BE2C (cell line): Measurements from ENCODE around the gene ZNF624.

Experiments used
- DNase-seq: peaks from one replicate; pipeline ENCODE4 v3.0.0-alpha.2; 2020
- H3K27me3 ChIP-seq: fragments of 250-450 bp; sonication (Bioruptor Pico); 2 replicates; pipeline ENCODE4 v1.5.1; 2020; ENCODE audit warnings: mild to moderate bottlenecking
- H3K36me3 ChIP-seq: fragments of 250-450 bp; sonication (Bioruptor Pico); 2 replicates; pipeline ENCODE4 v1.5.1; 2020; ENCODE audit warnings: mild to moderate bottlenecking
- H3K4me1 ChIP-seq: fragments of 250-450 bp; sonication (Bioruptor Pico); 2 replicates; pipeline ENCODE4 v1.5.1; 2020
- H3K4me3 ChIP-seq: 2 replicates; pipeline ENCODE4 v1.5.1; 2011; ENCODE audit warnings: low read depth, low read length
- H3K9me3 ChIP-seq: fragments of 250-450 bp; sonication (Bioruptor Pico); 2 replicates; pipeline ENCODE4 v1.5.1; 2020
- TF ChIP-seq, protein P1 (sequence below): IDR thresholded peaks from 2 replicates; pipeline ENCODE4 v1.5.1; 2012; ENCODE audit warnings: mild to moderate bottlenecking, low read depth, low read length

Gene ZNF624

DNA sequence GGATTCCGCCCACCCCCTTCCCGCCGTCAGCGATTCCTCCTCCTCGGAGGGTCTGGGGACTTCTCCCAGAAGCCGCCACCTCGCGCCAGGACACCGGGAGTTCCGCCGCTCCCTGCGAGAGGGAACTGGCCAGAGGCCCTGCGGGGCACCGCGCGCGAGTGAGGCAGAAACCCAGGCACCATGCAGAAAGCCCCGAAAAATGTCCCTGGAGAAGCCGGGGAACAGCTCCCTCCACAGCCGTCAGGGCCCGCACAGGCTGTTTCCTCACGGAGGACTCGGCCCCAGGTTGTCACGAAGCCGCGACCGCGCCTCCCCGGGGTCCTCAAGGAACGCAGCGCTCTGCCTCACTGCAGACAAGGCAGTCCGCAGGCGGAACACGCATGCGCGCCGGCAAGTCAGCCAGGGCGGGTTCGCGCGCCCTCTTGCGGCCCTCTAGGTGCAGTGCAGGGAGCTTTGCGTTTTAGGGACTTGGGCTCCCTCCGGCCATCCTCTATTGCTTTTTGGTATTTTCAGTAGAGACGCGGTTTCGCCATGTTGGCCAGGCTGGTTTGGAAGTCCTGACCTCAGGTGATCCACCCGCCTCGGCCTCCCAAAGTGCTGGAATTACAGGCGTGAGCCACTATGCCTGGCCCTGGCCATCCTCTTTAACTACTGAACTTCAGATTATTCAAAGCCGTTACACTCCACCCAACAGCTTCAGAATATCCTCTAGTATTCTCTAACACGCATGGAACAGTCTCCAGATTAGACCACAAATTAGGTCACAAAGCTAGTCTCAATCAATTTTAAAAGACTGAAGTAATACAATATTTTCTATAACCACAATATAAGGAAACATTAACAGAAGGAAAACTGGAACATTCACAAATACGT lies 64.3 kb downstream of the ZNF624 start:
- TF ChIP-seq, protein P1, sequence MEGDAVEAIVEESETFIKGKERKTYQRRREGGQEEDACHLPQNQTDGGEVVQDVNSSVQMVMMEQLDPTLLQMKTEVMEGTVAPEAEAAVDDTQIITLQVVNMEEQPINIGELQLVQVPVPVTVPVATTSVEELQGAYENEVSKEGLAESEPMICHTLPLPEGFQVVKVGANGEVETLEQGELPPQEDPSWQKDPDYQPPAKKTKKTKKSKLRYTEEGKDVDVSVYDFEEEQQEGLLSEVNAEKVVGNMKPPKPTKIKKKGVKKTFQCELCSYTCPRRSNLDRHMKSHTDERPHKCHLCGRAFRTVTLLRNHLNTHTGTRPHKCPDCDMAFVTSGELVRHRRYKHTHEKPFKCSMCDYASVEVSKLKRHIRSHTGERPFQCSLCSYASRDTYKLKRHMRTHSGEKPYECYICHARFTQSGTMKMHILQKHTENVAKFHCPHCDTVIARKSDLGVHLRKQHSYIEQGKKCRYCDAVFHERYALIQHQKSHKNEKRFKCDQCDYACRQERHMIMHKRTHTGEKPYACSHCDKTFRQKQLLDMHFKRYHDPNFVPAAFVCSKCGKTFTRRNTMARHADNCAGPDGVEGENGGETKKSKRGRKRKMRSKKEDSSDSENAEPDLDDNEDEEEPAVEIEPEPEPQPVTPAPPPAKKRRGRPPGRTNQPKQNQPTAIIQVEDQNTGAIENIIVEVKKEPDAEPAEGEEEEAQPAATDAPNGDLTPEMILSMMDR: peak; percentile 80
- Histone ChIP-seq H3K9me3 (no peaks in the 10 kb centered on the region), H3K36me3 (no peaks in the 10 kb centered on the region), H3K4me1 (no peaks in the 10 kb centered on the region), H3K4me3 (peak overlapping the region; percentile 58), H3K27me3 (no peaks in the 10 kb centered on the region)
- peak; percentile 87 for DNase-seq

DNA sequence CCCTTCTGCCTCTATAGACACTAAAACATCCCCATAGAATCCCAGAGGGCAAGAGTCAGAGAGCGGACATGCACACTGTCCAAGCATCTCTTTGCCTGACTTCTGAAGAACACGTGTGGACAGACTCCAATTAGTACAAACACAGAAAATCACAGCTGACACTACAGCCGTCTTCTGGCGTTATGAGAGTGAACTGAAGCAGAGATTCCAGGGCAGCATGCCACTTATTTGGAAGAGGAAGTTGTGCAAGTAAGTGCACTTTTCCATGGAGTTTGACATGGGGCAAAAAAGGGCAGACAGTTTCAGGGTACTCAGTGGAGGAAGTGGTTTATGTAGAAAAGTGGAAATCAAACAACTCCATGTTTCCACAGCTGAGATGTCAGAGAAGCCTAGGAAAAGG lies 67.9 kb downstream of the ZNF624 start:
- DNase-seq: no peak
- H3K9me3 ChIP-seq: no peaks in the 10 kb centered on the region
- no peaks in the 10 kb centered on the region for H3K27me3 ChIP-seq

DNA sequence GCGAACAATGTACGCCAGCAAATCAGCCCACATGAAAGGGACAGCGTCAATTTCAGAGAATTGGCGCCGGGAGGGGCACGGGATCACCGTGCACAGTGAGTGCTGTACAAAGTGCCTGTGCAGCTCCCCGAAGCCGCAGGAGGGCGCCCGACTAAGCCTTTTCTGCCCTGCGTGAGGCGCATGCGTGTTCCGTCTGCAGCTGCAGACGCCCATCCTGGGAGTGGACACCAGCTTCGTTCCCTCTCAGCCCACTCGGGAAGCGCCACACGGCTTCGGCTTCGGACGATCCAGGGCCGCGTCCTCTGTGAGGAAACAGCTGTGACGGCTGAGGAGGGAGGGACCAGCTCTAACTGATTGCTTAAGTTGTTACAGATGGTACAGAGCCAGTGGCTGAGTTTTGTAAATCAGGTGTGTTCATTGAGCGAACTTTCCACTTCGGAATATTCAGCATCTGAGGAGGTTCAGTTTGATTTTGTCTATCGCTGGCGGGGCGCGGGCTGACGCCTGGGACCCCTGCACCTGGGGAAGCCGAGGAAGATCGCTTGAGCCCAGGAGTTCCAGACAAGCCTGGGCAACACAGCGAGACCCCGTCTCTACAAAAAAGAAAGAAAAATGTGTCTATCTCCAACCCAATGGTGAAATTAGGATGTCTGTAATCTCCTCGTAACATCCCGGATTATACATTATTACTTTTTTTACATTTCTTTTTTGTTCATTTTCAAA lies 69.2 kb downstream of the ZNF624 start:
- Histone ChIP-seq H3K9me3 (no peaks in the 10 kb centered on the region), H3K36me3 (no peaks in the 10 kb centered on the region), H3K27me3 (no peaks in the 10 kb centered on the region), H3K4me3 (peak overlapping the region; percentile 58), H3K4me1 (no peaks in the 10 kb centered on the region)
- TF ChIP-seq, protein P1: peak; percentile 74
- peak; percentile 86 for DNase-seq

More for the DNA sequence above, 67.9 kb downstream of the ZNF624 start:
- TF ChIP-seq, protein P1: no peak
- Histone ChIP-seq H3K4me1 (no peaks in the 10 kb centered on the region), H3K36me3 (no peaks in the 10 kb centered on the region), H3K4me3 (no peak overlapping the region)

DNA sequence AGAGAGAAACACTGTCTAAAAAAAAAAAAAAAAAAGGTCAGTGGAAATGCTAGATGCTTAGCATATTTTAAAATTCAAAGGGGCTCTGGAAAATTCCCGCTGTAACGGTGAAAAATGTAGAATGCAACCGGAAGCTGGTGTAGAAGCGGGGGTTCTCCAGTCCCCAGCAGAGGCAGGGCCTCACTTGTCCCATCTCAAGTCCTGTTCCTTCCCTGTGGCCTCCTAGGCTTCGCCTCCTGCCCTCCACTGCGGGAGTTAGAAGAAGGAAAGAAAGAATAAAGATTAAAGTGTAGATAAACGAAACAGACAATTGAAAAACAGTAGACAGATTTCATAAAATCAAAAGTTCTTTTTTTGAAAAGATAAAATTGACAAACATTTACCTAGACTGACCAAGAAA lies 69.9 kb downstream of the ZNF624 start:
- Histone ChIP-seq H3K9me3 (no peaks in the 10 kb centered on the region), H3K36me3 (no peaks in the 10 kb centered on the region), H3K4me1 (no peaks in the 10 kb centered on the region), H3K4me3 (peak overlapping the region; percentile 58; the same call in 1 of the 2 replicates), H3K27me3 (no peaks in the 10 kb centered on the region)
- TF ChIP-seq, protein P1: no peak
- DNase-seq: no peak

DNA sequence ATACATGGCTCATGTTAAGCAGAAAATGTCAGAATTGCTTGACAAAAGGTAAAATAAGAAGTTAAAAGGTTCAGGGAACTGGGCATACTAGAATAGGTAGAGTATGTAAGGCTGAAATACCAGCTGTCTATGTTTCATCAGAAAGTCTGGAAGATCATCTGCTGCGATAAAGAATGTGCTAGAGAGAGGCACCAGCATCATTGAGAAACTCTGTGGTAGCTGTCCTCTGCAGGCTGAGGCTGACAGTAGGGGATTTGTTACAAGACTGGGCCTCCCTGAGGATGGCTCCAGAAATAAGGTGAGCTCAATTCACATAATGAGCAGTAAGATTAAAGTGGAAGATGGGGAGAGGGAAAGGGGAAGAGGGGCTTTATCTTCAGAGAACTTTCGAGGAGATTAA lies 80.2 kb downstream of the ZNF624 start:
- TF ChIP-seq, protein P1: no peak
- no peaks in the 10 kb centered on the region for H3K36me3 ChIP-seq
- H3K4me1 ChIP-seq: no peaks in the 10 kb centered on the region
- no peak for DNase-seq
- H3K9me3 ChIP-seq: no peaks in the 10 kb centered on the region
- no peak overlapping the region for H3K4me3 ChIP-seq
- H3K27me3 ChIP-seq: no peaks in the 10 kb centered on the region
